PC-3 (cell line): ENCODE measurements around the gene MUL1.

ENCODE experiments used
- EZH2 ChIP-seq: fragments of 300-600 bp; sonication (generic); IDR thresholded peaks from one replicate; pipeline ENCODE4 v1.6.1; 2017; ENCODE audit warnings: antibody characterized with exemption, mild to moderate bottlenecking, low read length; ENCODE audit not compliant: unreplicated experiment
- EZH2phosphoT487 ChIP-seq: fragments of 300-600 bp; sonication (generic); IDR thresholded peaks from 2 replicates; pipeline ENCODE4 v1.6.1; 2018; ENCODE audit warnings: mild to moderate bottlenecking, antibody characterized with exemption, low read length, borderline replicate concordance
- TF ChIP-seq, protein P1 (sequence below): fragments of 300-600 bp; sonication (generic); conservative IDR thresholded peaks from 2 replicates; pipeline ENCODE4 v1.5.1; 2017; ENCODE audit warnings: antibody characterized with exemption, low read depth, mild to moderate bottlenecking, low read length

DNA sequence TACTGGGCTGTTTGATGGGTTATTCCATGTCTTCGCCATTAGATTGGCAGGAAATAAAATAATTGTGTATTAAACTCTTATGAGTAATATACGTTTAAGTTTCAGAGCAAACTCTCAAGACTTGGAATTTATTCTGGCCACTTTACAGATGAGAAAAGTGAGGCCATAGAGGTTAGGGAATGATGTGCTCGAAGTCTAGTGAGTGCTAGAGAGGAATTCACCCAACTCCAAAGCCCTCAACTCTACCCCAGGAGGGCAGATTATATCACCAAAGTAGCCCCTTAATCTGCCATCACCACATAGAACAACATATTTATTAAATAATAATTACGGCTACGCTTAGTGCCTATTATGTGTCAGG lies 440 bp upstream of the MUL1 start:
- TF ChIP-seq, protein P1, sequence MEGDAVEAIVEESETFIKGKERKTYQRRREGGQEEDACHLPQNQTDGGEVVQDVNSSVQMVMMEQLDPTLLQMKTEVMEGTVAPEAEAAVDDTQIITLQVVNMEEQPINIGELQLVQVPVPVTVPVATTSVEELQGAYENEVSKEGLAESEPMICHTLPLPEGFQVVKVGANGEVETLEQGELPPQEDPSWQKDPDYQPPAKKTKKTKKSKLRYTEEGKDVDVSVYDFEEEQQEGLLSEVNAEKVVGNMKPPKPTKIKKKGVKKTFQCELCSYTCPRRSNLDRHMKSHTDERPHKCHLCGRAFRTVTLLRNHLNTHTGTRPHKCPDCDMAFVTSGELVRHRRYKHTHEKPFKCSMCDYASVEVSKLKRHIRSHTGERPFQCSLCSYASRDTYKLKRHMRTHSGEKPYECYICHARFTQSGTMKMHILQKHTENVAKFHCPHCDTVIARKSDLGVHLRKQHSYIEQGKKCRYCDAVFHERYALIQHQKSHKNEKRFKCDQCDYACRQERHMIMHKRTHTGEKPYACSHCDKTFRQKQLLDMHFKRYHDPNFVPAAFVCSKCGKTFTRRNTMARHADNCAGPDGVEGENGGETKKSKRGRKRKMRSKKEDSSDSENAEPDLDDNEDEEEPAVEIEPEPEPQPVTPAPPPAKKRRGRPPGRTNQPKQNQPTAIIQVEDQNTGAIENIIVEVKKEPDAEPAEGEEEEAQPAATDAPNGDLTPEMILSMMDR = no peak
- no peak for TF ChIP-seq EZH2
- TF ChIP-seq EZH2phosphoT487 = no peak
